BLaER1 (cell line): Measurements from ENCODE around the gene GABRR3.

ENCODE experiments used
- H3K27ac ChIP-seq: shearing (Covaris generic); formaldehyde crosslinking; 2 replicates; pipeline ENCODE4 v1.8.1; 2022
- H3K27me3 ChIP-seq: shearing (Covaris generic); formaldehyde crosslinking; 2 replicates; pipeline ENCODE4 v1.8.1; 2022
- H3K36me3 ChIP-seq: shearing (Covaris generic); formaldehyde crosslinking; 2 replicates; pipeline ENCODE4 v1.8.1; 2022
- H3K4me1 ChIP-seq: shearing (Covaris generic); formaldehyde crosslinking; 2 replicates; pipeline ENCODE4 v1.8.1; 2022
- H3K4me2 ChIP-seq: shearing (Covaris generic); formaldehyde crosslinking; 2 replicates; pipeline ENCODE4 v1.8.1; 2022
- H3K4me3 ChIP-seq: shearing (Covaris generic); formaldehyde crosslinking; 2 replicates; pipeline ENCODE4 v1.8.1; 2022
- H3K9ac ChIP-seq: shearing (Covaris generic); formaldehyde crosslinking; 2 replicates; pipeline ENCODE4 v1.8.1; 2022
- H3K9me3 ChIP-seq: shearing (Covaris generic); formaldehyde crosslinking; 2 replicates; pipeline ENCODE4 v1.8.1; 2022
- H4K20me1 ChIP-seq: shearing (Covaris generic); formaldehyde crosslinking; 2 replicates; pipeline ENCODE4 v1.8.1; 2022
- Cebpa-rat ChIP-seq: shearing (Covaris generic); IDR thresholded peaks from 2 replicates; pipeline ENCODE4 v1.8.1; 2022

Gene GABRR3

DNA sequence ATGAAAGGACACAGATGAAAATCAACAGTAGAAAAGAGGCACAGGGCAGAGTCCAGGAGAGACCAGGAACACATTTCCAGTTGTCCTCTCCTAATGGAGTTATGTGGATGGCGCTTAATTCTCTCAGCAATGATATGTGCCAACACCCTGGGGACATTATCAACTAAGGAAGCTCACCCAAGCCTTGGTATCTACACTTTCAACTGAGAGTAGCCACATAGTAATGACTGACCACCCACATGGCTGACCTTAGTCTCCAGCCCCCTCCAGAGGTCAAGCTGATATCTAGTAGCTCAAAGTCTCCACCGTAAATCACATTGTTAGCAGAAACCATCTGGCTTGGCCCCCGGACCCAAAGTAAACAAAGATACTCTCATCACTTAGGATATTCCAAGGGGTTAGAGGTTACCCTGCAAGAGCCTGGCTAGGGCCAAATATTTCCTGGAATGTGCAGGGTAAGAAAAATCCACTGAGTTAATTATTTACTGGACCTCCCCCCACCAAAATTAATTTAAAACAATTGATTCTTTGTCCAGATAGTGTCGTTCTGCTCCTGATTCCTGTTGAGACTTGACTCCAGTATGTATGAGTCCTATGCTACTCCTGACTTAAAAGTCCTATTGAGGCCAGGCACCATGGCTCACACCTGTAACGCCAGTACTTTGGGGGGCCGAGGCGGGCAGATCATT is 24.8 kb downstream of the GABRR3 start:
- Histone ChIP-seq H3K27ac (no peak overlapping the region), H3K9me3 (no peaks in the 10 kb centered on the region), H3K9ac (no peak overlapping the region), H4K20me1 (no peaks in the 10 kb centered on the region), H3K36me3 (no peaks in the 10 kb centered on the region), H3K4me1 (0 out of 2 replicates have a peak, but pooled peaks cover 7% of the 10 kb centered on the region), H3K4me2 (no peak overlapping the region), H3K27me3 (no peaks in the 10 kb centered on the region), H3K4me3 (no peak overlapping the region)
- no peak for TF ChIP-seq Cebpa-rat

DNA sequence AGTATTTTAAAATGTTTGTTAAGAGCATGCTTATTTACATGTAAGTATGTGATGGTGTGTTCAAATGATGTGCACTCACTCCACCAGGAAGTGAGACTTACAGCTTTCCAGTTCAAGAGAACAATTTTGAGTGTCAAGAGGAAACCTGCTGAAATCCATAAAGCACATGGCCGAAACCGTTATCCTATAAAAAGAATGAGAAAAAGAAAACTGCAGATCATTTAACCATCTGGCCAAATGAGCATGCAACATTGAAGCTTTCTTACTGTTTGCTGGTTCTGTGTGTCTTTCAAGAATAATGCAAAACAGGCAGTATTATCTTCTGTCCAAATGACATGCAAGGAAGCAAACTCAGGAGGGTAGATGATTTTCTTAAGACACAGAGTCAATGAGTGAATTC is 26.3 kb downstream of the GABRR3 start:
- no peaks in the 10 kb centered on the region for H4K20me1 ChIP-seq
- H3K4me2 ChIP-seq: no peak overlapping the region
- H3K9ac ChIP-seq: no peak overlapping the region
- H3K27ac ChIP-seq: no peak overlapping the region
- no peak overlapping the region for H3K4me3 ChIP-seq
- peaks cover 19% of the 10 kb centered on the region; the same call in 1 of the 2 replicates for H3K4me1 ChIP-seq
- H3K27me3 ChIP-seq: no peaks in the 10 kb centered on the region
- no peaks in the 10 kb centered on the region for H3K36me3 ChIP-seq
- no peaks in the 10 kb centered on the region for H3K9me3 ChIP-seq
- no peak for TF ChIP-seq Cebpa-rat

DNA sequence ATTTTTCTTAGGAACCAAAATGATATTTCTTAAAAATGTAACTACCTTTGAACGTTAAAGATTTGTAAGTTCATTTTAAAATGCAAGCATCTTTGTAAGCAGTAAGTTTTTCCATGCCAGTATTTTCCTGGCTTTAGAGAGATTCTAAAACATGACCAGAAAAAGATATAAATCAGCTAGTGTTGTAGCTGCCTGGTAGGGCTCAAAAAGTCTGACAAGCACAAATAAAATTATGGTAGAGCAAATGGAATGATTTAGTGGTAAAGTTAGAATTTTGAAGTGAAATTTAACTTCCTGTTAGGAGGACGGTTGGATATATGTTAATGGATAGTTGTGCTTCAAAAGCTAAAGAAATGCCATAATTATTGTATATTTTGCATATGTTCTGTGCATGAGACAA is 29.7 kb downstream of the GABRR3 start:
- no peaks in the 10 kb centered on the region for H3K36me3 ChIP-seq
- H4K20me1 ChIP-seq: no peaks in the 10 kb centered on the region
- no peaks in the 10 kb centered on the region for H3K27me3 ChIP-seq
- no peak overlapping the region for H3K4me2 ChIP-seq
- no peaks in the 10 kb centered on the region for H3K9me3 ChIP-seq
- no peak overlapping the region for H3K27ac ChIP-seq
- no peak overlapping the region for H3K4me3 ChIP-seq
- H3K4me1 ChIP-seq: peaks cover 27% of the 10 kb centered on the region
- H3K9ac ChIP-seq: no peak overlapping the region
- TF ChIP-seq Cebpa-rat: no peak

DNA sequence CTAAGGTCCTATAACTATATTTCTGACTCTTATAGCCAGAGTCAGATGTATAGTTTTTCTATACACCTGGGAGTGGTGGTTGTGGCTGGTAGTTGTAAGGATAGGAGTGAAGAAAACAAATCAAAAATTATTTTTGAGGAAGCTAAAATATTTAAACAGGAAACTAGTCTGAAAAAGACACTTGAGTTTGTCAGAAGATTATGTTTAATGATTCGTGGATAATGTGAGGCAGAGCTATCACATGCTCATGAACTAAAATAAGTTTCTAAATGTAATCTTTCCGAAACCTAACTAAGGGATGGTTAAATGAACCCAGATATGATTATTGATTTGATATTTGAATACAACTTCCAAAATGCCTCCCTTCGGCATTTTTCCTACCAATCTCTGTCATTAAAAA is 30.4 kb downstream of the GABRR3 start:
- Histone ChIP-seq H4K20me1 (no peaks in the 10 kb centered on the region), H3K4me1 (peaks cover 27% of the 10 kb centered on the region), H3K27ac (no peak overlapping the region), H3K4me3 (no peak overlapping the region), H3K36me3 (no peaks in the 10 kb centered on the region), H3K9ac (no peak overlapping the region), H3K4me2 (peak overlapping the region; percentile 3), H3K27me3 (no peaks in the 10 kb centered on the region), H3K9me3 (no peaks in the 10 kb centered on the region)
- no peak for TF ChIP-seq Cebpa-rat

DNA sequence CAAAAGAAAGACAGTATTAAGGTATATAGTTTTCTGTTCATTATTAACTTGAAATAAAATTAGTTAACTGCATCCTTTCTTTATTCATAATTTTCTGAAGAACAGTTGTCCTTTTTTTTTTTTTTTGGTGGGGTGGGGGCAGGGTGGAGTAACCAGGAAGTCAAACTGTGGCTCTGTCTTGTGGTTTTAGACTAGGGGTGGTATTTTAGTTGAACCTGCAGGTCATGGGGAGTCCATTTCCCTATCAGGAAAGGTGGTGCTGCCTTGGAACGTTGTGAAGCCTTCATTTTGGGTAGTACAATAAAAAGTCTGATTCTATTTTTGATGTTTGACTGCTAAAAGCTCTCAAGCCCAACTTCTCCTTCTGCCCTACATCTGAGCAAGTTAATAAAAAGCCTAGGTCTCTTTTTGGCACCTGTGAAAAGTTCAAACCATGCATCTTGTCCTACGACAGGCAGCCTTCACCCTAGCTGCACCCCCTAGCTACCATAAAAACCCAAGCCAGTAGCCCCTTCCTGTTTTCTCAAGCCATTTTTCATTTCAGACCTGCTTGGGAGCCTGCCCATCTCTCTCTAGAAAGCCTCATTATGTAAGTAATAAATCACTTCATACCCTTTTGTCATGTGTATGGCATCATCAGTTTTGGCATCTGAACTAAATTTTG is 31.7 kb downstream of the GABRR3 start:
- Histone ChIP-seq H4K20me1 (no peaks in the 10 kb centered on the region), H3K4me2 (peak overlapping the region; percentile 36), H3K27me3 (no peaks in the 10 kb centered on the region), H3K36me3 (no peaks in the 10 kb centered on the region), H3K9me3 (no peaks in the 10 kb centered on the region), H3K27ac (no peak overlapping the region), H3K4me1 (peaks cover 21% of the 10 kb centered on the region), H3K9ac (no peak overlapping the region), H3K4me3 (no peak overlapping the region)
- no peak for TF ChIP-seq Cebpa-rat

DNA sequence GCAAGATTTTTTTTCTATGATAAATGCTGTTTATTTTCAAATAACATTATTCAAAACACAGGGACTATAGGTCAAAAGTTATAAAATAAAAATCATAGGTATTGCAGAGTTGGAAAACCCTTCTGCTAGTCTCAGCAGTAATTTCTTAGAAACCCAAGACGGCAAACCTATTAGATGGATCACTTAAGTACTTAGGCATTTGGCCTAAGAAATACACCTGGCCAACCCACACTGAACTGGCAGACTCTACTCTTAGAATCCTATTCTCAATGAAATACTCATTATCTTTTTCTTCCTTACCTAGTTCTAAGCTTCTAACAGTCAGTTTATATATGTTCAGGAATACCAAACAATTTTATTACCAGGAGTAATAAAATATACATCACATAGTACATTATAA is 32.4 kb downstream of the GABRR3 start:
- Histone ChIP-seq H3K27me3 (no peaks in the 10 kb centered on the region), H3K36me3 (no peaks in the 10 kb centered on the region), H3K4me1 (peaks cover 20% of the 10 kb centered on the region), H3K9me3 (no peaks in the 10 kb centered on the region), H3K27ac (no peak overlapping the region), H3K4me2 (no peak overlapping the region), H3K4me3 (no peak overlapping the region), H3K9ac (no peak overlapping the region), H4K20me1 (no peaks in the 10 kb centered on the region)
- no peak for TF ChIP-seq Cebpa-rat

DNA sequence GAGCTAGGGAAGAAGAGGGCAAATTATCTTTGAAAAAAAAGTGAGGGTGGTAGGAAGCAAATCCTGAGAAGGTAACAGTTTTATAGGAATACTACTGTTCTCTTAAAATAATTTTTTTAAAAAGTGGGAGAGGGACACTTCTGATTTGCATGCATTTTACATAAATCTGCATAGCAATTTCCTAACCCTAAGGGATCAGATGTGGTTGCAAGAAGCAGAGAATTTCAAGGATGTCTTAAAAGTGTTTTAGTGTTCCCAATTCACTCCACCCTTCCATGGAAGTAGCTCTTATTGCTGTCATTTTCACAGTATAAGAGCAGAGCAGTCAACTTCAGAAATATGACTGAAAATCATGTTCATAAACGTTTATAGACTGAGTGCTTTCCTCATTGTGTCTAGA is 35.1 kb downstream of the GABRR3 start:
- Histone ChIP-seq H4K20me1 (no peaks in the 10 kb centered on the region), H3K4me1 (peaks cover 19% of the 10 kb centered on the region), H3K9ac (no peak overlapping the region), H3K36me3 (no peaks in the 10 kb centered on the region), H3K27ac (no peak overlapping the region), H3K4me3 (no peak overlapping the region), H3K4me2 (no peak overlapping the region), H3K9me3 (no peaks in the 10 kb centered on the region), H3K27me3 (no peaks in the 10 kb centered on the region)
- no peak for TF ChIP-seq Cebpa-rat

DNA sequence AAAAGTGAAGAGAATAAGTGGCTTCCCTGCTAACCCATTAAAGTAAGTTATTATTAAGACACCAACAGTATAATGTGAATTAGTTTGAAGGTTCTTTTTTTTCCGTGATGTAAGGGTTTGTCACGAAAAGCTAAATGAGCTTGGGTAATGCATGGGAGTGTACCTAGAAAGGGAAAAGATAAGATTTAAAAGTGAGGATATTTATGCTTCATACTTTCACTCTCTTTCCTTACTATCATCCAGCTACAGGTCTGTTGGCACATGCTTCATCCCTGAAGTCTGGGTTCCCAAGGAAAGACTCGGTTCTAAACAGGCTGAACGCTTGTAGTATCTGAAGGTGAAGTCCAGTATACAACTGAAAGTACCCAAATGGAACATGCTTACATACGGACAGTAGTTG is 36.0 kb downstream of the GABRR3 start:
- H3K36me3 ChIP-seq: no peaks in the 10 kb centered on the region
- H4K20me1 ChIP-seq: no peaks in the 10 kb centered on the region
- H3K9me3 ChIP-seq: no peaks in the 10 kb centered on the region
- no peaks in the 10 kb centered on the region for H3K27me3 ChIP-seq
- no peak overlapping the region for H3K27ac ChIP-seq
- no peak for TF ChIP-seq Cebpa-rat
- H3K4me3 ChIP-seq: no peak overlapping the region
- no peak overlapping the region for H3K4me2 ChIP-seq
- H3K4me1 ChIP-seq: peaks cover 10% of the 10 kb centered on the region
- H3K9ac ChIP-seq: no peak overlapping the region

DNA sequence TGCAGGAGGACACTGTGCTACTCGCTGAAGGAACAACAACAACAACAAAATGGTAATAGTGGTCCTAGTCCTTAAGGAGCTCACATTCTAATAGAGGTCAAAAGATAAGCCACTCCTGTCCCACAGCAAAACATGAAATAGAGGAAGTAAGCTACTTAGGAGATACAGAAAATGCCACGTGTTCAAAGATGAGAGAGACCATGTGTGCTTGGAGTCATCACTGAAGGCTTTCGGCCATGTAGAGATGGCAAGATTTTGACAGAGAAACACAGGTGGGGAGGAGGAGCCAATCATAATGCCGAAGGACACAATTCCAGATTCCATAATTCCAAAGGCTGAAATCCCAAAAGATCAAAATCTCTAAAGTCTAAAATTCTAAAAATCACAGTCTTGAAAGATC is 38.1 kb downstream of the GABRR3 start:
- Histone ChIP-seq H3K4me1 (0 out of 2 replicates have a peak, but pooled peaks cover 8% of the 10 kb centered on the region), H3K36me3 (no peaks in the 10 kb centered on the region), H3K4me2 (no peak overlapping the region), H3K27ac (no peak overlapping the region), H3K9me3 (no peaks in the 10 kb centered on the region), H3K9ac (no peak overlapping the region), H3K27me3 (no peaks in the 10 kb centered on the region), H3K4me3 (no peak overlapping the region), H4K20me1 (no peaks in the 10 kb centered on the region)
- TF ChIP-seq Cebpa-rat: no peak

DNA sequence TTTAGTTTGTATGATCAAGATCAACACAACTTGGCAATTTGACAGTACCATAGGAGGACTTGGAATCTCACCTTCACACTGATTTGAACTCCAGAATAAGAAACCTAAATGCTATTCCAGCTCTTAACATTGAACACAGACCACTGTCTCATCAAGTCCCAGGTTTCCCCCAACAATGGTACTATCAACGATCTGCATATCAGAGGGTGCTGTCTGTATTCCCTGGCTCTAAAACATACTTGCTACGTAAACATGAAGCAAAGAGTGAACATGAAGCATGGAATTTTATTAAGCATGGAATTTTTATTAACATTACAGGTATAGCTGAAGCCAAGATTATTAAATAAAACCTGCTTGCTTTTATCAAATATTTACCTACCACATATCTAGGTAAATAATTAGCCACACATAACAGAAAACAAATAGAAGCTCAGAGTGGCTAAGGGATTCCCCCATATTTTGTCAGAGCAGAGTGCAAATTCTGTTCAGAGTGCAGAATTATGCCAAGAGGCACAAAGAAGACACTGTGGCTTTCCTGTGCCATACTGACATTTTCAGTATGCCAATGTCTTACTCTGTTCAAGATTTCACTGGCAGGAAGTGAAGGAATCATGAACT is 40.7 kb downstream of the GABRR3 start:
- Histone ChIP-seq H3K4me3 (no peak overlapping the region), H3K36me3 (no peaks in the 10 kb centered on the region), H3K27me3 (no peaks in the 10 kb centered on the region), H4K20me1 (no peaks in the 10 kb centered on the region), H3K9me3 (no peaks in the 10 kb centered on the region), H3K4me1 (peaks cover 14% of the 10 kb centered on the region), H3K4me2 (no peak overlapping the region), H3K27ac (no peak overlapping the region), H3K9ac (no peak overlapping the region)
- no peak for TF ChIP-seq Cebpa-rat
